GM21717 (cell line): ENCODE measurements around the gene GMPR2.
A peak's percentile ranks its signal among the peaks of the same experiment; 100 is the strongest.
"Not testable (repeated sequence)": the region's sequence is repeated elsewhere in the genome, so short reads cannot be mapped to it uniquely, and the experiment has no call there.

Experiments
- ATAC-seq: cut with Tn5 transposase; IDR thresholded peaks from one replicate; pipeline ENCODE4 v1.9.1; 2021; ENCODE audit warnings: mild to moderate bottlenecking, moderate library complexity; ENCODE audit not compliant: unreplicated experiment

The GMPR2 gene

DNA sequence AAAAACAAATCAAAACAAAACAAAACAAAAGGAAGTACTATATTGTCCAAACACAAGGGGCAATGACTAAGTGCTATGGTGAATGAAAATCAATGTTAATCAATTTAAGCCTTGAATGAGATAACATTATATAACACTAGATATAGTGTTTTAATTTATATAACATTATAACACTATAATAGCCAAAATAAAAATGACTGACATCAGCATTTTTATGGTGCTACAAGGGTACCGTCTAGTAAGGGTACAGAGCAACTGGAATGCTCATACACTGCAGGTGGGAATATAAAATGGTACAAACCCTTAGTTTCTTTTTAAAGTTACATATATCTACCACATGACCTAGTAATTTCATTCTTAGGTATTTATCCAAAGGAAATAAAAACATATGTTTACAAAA lies 6.3 kb upstream of the GMPR2 start:
- ATAC-seq: no peak

DNA sequence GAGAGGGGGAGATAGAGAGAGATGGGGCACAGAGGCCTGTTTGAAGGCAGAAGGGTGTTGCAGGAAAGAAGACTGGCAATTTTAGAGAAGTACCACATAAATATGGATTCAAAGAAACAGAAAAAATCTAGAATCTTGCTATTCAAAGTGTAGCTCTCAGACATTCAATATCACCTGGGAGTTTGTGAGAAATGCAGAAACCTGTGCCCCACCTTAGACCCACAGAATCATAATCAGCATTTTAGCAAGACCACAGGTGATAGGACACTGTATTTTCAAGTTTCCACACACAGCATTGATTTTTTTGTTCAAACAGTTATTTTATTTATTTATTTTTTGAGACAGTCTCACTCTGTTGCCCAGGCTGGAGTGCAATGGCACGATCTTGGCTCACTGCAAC lies 3.8 kb upstream of the GMPR2 start:
- no peak for ATAC-seq

DNA sequence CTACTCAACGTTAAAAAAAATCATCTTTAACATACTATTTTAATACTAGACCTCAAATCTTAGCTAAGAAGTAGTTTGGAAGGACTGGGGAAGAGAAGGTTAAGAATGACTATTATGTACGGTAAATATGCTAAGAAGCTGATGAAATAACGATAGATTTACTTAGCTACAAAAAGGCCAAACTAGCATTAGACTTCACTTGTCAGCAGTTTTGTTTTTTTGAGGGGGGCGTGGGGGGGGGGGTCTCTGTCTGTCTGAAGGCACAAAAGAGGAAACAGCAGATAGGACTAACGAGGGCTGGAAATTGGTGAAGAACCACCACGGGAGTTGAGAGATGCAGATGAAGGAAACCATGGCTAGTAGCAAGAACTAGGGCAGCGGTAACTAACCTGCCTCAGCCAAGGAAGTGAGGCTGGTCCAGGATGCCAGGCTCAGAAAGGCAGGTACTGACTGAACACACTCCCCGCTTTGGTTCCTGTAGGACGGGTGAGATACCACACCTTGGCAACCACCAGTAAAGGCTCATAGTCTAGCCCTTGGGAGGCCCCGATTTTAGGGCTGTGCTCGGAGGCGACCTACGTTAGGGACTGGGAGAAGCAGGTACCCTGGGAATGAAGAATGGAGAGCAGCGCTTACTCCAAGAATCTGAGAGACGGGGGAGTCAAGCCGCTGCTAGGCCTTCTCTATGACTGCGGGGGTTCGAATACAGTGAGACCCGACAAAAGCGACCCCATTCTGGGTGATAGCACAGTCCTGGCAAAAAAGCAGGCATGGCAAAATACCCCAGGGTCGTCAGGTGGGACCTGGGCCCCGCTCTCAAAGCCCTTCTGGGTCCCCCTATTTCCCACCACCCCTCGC lies 1.2 kb upstream of the GMPR2 start:
- ATAC-seq: peak; percentile 13

DNA sequence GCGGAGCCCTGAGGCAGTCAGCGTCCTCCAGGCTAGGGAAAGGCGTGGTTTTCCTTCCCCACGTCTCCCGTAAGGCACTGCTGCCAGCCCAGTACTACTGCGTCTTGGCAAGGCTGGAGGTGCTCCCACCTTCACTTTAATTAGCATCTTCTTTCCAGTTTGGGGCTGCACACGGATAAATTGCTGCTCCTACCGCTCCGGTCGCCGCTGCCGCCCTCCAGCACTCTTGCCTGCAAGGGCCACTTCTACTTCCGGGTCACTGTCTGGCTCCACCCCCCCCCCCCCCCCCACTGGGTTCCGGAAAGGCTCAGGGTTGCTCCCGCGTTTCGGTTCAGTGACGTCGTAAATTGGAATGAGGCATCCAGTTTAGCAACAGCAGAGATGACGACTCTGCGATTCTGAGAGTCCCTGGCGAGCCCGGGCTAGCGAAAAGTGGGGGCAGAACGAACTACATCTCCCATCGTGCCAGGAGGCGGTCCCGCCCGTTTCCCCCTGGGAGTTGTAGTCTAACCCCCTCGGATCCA lies 546 bp upstream of the GMPR2 start, which contains the start of gene NEDD8:
NEDD8 (minus strand) TSS at position 247 of the 524 bp plus-strand sequence; CDS start at position 147, 100 bp downstream.
- ATAC-seq: peak; percentile 64

DNA sequence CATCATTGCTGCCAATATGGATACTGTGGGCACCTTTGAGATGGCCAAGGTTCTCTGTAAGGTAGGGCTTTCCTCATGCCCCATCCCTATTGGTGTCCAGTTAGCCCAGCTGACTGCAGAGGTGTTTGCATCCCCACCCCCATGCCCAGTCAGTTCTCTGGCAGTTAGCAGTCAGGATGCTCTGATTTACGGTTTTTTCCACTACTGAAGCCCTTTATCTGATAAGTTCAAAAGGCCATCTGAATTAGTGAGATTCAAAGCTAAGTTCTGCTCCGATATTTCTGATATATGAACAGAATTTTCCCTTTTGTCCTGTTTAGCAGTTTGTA lies 773 bp downstream of the GMPR2 start:
- ATAC-seq: no peak

DNA sequence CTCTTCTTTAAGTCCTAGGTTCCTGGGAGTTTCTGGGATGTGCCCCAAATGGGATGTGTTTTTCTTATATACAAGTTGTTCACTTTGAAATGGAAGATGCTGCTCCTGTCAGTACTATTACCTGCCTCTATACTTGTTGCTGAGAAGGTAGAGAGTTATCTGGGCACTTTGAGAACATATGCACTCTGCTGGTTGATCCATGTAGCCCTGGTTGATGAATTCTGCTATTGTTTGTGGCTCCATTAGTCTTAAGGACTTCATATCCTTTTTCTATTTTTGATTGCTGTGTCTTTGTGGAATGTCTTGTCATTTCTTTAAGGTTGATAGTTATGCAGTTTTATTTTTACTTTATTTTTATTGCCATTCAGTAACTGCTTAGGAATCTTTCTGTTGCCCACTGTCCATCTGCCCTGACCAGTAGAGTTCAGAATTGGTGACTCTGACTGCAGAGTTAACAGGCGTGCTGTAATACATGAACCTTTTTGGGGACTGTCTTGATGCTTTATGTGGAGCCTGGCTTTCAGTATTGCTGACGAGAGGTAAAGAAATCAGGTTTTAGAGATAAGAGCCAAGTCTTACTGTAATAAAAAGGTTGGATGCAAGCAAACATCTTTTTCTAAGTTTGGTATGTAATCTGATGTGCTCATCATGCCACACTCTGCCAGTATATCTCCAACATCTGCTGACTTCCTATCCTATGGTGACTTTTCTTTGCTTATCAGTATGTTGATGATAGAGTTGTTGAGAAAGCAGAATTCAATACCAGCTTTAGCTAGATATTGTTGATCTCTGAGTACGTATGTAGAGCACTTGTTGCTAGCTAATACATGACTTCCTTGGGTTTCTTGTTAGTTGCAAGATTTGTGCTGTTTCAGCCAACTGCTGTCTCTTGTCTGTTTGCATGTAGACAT lies 1.6 kb downstream of the GMPR2 start:
- ATAC-seq: no peak

DNA sequence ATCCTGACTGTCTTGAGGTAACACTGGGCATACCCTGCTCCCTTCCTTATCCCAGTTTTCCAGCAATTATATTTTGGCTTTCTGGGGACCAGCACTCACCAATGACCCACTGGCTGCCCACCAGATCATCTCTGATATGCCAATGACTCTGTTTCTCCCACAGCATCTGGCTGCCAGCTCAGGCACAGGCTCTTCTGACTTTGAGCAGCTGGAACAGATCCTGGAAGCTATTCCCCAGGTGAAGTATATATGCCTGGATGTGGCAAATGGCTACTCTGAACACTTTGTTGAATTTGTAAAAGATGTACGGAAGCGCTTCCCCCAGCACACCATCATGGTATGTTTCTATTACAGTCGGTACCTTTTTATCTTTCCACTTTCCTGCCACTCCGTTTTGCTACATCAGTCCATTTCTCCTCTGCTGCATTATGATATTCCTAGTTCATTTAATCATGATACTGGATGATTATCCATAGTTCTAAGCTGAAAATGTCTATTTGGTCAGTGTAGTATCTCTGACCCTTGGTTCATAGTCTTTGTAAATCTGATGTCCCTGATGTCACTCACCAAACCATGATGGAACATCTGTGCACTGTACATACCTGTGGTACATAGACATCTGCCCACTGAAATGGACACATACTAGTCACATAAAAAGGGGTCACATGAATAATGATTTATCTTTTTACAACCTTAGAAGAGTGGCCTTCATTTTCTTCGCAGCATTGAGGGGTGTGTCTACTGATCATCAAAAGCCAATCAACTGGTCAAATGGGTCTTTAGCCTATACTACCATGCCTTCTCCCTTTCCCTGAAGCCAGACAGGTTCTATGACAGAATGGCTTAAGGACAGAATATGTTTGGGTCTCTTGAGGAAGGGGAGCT lies 3.3 kb downstream of the GMPR2 start:
- ATAC-seq: no peak

DNA sequence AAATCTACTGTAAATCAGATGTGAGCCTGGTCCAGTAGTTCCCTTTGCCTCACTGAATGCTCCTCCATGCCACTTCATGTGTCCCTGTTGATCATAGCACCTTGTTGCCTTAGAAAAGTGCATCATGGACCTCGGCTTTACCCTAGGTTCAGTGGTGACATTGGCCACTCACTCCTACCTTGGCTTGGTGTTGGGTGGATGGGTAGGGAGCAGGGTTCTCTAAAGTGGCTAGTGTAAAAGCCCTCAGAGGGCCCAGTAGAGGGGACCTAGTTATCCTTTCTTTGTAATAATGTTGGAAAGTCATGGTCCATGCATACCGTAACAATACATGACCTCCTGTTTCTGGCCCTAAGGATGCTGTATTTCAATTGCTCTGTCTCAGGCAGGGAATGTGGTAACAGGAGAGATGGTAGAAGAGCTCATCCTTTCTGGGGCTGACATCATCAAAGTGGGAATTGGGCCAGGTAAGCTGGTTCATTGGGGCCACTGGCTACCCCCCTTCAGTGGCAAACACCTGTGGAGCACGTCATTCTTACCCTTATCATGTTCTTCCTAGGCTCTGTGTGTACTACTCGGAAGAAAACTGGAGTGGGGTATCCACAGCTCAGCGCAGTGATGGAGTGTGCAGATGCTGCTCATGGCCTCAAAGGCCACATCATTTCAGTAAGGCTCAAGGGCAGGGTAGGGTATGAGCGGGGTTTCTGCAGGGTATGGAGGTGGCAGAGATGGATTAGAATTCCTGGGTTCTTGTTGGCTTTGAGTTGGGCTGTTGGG lies 4.1 kb downstream of the GMPR2 start:
- no peak for ATAC-seq

DNA sequence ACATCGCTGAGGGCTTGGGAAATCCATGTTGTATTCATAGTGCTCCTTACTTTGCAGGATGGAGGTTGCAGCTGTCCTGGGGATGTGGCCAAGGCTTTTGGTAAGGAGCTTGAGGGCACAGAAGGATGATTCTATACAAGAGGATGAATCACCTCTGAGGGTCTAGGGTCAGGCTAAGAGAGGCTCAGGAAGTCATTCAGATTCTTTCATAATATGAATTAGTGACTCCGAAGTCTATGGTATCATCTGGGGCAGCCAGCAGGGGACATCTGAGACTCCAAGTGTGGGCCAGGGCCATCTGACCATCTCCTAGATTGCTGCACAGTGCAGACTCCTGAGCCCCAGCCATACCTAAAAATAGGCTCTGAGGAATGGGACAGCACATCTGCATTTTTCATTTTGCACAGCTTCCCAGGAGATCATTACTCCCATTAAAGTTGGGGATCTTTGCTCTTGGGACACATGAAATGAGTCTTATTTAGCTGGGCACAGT lies 4.8 kb downstream of the GMPR2 start:
- ATAC-seq: no peak

DNA sequence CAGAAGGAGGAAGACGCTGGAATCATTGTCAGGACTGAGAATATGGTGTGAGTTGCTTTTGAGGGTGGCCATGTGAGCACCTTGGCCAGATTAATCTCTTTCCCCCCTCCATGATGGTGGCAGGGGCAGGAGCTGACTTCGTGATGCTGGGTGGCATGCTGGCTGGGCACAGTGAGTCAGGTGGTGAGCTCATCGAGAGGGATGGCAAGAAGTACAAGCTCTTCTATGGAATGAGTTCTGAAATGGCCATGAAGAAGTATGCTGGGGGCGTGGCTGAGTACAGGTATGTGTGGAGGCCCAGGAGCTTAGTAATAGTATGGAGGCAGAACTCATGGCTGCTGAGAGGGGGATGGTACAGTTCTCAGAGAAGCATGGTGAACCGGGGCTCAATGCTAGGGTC lies 5.4 kb downstream of the GMPR2 start:
- no peak for ATAC-seq

DNA sequence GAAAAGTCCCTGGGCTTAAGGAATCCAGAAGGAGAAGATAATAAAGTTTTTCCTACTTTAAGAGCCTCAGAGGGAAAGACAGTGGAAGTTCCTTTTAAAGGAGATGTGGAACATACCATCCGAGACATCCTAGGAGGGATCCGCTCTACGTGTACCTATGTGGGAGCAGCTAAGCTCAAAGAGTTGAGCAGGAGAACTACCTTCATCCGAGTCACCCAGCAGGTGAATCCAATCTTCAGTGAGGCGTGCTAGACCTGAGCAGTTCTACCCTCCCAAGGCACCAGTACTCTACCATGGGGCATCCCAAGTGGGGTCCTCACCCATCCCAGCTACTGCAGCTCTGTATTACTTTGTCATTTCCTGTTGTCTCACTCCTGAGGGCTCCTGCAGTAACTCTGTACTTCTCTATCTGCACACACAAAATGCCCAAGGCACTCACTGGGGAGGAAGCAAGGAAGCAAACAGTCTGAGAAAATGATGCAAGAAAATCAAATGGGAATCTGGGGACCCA lies 5.9 kb downstream of the GMPR2 start:
- ATAC-seq: no peak

DNA sequence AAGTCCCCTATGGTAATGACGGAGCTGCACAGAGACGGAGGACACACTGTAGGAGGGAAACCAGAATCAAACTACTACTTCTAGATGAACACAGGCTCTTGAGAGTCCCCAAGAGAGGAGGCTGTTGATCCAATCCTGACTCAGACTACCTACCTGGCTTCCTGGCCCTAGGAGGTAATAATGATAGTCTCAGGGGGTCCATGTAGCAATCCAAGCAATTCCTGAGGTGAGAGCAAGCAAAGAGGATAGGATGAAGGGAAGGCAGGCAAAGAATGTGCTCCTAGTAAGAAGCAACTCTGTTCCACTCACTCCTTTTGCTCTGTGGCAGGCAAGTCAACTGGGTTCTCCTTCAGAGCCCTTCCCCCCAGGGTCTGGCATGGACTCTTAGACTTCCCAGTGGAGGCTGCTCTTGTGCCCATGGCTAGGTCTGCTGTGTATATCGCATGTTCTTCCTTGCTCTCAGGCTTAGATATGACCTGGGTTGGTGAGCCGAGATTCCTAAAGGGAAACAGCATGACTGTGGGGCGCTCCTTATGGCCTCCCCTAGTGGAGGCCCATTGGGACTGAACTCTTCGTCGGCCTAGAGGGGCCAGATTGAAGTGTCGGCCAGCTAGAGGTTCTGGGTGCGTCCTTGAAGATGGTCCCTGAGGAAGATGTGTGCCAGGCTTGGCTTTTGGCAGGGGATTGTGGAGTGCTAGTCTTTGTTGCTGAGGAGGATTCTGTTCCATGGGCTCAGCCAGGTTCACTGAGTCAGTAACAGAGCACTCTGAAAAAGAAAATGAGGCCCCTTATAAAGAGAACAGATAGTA lies 7.6 kb downstream of the GMPR2 start:
- no peak for ATAC-seq

DNA sequence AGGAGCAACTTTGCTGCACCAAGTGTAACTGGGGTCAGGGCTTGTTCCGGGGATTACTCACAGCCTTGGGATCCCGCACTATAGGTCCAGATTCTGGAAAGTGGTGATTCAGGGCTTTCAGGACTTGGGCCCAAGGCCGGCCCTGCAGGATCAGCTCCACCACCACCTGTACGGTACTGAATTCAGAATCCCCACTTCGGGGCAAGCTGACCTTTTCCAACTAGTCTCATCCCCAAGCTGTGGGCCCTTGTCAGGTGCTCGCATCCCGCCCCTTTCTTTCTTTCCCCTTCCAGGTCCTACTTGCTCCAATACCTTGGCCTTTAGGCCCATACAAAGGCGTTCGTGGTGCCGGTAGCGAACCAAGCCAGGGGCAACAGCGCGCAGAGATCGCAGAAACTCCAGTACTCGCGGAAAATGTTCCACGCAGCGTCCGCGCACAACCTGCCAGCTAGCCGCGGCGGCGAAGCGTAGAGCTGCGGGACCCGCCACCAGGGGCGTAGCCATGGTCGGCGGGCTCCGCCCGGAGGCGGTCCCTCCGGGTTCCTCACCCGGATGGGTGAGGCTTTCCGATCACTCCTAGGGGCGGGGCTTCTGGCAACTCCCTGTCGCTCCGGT lies 9.2 kb downstream of the GMPR2 start:
- ATAC-seq: peak; percentile 77

DNA sequence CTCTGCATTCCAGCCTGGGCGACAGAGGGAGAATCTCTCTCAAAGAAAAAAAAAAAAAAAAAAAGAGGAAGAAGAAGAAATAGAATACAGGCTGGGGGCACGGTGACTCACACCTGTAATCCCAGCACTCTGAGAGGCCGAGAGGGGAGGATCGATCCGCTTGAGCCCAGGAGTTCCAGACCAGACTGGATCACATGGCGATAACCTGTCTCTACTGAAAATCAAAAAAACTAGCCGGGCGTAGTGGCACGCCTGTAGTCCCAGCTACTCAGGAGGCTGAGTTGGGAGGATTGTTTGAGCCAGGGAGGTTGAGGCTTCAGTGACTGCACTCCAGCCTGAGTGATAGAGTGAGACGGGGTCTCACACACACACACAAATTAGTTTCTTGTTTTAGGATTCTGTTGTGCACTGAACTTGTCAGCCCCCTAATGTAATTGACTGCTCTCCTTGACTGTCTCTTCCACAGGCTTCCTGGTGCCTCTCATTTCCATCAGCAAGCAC lies 10.7 kb downstream of the GMPR2 start:
- no peak for ATAC-seq

DNA sequence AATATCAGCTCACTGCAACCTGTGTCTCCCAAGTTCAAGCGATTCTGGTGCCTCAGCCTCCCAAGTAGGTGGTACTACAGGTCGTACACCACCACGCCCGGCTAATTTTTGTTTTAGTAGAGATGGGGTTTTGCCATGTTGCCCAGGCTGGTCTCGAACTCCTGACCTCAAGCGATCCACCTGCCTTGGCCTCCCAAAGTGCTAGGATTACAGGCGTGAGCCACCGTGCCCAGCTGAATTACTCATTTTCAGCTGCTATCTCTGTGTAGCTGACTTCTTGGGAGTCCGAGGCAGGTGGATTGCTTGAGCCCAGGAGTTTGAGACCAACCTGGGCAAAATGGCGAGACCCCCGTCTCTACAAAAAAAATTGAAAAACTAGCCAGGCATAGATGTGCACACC lies 12.6 kb downstream of the GMPR2 start:
- ATAC-seq: not testable (repeated sequence)

DNA sequence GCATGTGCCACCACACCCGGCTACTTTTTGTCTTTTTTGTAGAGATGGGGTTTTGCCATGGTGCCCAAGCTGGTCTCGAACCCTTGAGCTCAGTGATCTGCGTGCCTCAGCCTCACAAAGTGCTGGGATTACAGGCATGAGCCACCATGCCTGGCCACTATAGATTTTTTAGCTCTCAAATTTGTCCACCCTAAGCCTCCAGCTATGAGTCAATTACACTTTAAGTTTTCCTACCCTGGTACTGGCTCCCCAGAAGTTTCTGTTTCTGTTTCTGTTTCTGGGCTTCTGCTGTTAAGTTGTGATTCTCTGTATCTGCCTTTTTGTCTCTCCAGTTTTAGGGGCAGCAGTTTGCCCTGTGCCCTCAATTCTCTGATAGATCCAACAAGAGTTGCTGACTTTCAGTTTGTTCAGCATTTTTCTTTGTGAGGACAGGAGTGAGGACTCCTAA lies 14.1 kb downstream of the GMPR2 start:
- no peak for ATAC-seq

DNA sequence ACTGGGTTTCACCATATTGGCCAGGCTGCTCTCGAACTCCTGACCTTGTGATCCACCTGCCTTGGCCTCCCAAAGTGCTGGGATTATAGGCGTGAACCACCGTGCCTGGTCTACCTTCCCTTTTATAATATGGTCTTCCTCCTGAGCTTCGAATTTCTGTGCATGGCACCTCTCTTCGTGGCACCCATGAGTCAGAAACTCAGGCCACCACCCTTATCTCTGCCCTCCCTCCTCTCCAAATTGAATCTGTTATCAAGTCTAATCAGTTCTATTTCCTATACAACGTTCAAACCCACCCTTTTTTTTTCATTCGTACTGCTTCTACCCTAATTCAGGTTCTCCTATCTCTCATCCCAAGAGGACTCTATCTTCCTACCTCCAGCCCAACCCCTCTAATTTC lies 14.7 kb downstream of the GMPR2 start:
- no peak for ATAC-seq
